UCSD-AML1 (cell line): ENCODE data around the gene RNF44.
A peak's percentile ranks its signal among the peaks of the same experiment; 100 is the strongest.

Source experiments
- DNase-seq: peaks from one replicate; lab custom pipeline; 2025; ENCODE audit not compliant: unreplicated experiment; lab: John Stamatoyannopoulos, UW

The RNF44 gene

DNA sequence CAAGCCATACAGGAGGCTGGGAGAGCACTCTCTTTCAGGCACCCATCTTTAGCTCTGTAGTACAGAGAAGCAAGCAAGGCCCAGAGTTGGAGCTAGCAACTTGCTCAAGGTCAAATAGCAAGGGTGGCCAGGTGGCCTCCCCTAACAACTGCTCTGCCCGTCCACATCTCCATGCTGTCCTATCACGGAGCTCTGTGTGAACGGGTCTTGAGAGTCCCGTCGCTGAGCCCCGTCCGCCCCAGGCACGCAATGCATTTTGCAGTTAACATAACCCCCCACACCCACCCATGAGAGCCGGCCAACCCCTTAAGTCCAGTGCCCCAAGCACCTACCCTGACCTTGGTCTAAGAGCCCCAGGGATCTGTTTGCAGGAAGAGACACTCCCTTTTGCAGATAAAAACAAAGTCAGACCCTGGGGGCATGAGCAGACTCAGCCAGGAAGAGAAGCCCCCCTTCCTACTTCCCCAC is 1.5 kb downstream of the RNF44 start:
- no peak for DNase-seq

DNA sequence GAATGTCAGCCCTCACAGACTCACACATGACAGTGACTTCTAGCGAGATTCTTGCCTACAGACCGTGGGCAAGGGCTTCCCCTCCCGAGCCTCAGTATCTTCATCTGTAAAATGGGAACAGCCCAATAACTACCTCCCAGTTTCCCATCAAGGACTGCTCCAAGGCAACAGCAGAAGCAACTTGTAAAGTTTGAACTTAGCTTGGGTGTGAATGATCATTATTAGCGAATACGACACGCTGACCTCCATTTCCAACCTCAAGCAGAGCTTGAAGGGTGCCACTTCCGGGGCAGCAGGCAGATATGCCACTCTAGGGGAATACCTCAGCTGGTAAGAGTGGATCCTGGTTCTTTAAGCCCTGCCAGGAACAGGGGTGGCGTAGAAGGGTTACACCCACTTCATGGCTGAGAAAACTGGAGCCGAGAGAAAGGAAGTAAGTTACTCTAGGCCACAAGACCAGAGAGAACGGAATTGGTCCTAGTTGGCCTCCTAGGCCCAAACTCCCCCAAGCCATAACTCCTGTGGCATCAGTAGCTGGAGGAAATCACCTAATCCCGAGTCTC is 2.0 kb downstream of the RNF44 start:
- peak; percentile 61 for DNase-seq

DNA sequence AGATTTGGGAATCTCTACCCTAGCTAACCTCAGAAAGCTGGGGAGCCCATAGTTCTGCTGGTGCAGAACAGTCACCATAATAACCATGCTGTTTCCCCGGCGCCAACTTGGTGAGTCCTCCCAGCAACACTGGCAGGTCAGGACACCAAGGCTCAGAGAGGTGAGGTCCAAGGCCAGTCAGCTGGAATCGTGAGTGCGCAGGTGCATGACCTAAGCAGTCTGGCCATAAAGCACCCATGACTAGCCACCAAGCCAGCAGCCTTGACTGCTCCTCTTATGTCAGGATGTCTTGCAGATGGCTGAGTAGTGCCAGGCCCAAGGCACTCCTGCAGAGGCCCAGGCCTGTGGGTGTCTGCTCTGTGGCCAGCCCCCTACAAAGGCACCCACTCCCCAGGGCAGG is 2.6 kb downstream of the RNF44 start:
- no peak for DNase-seq

DNA sequence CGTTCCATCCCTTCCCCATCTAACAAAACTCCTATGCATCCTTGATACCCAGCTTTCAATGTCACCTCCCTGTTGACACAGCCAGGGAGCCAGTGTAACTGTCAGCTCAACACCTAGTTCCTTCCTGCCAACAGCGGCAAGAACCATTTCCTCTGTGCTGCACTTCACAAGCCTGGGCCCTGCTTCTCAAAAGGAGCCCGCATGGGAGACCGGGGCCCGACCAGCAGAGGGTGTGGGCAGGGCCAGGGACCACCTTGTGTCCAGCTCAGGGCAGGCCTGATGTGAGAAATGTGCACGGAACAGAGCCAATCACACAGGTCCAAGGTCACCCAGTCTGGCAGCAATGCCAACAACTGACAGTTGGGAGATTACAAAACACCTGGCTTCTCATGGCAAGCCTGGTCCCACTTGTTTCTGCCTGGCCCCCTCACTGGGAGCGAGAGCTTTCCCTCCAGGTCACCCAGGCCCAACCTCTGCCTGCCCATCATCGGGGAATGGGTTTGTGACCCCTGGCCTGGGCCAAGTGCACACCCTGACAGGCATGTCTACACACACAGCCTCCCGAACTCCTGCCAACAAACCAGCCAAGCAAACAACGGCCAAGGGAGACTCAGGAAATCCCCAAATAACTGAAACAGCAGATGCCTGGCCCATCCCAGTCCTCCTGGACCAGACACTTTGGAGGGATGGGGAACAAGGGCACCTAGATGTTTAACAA is 3.1 kb downstream of the RNF44 start:
- DNase-seq: peak; percentile 84

DNA sequence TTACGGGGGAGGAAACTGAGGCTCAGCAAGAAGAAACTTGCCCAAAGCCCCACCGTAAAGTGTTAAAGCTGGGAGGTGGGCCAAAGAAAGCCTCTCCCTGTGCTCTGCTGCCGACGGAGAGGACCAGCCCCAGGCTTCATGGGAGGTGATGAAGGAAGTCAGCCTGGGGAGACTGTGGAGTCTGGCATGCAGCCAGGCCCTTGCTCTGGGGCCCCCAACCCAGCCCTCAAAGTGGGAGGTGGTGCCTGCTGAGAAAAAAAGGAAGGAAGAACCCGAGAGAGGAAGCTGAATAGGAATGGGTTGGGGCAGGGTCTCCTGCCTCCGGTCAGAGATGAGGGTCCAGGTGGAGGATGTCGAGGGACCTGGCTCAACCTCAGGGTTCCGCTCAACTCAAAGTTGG is 3.8 kb downstream of the RNF44 start:
- DNase-seq: peak; percentile 87

DNA sequence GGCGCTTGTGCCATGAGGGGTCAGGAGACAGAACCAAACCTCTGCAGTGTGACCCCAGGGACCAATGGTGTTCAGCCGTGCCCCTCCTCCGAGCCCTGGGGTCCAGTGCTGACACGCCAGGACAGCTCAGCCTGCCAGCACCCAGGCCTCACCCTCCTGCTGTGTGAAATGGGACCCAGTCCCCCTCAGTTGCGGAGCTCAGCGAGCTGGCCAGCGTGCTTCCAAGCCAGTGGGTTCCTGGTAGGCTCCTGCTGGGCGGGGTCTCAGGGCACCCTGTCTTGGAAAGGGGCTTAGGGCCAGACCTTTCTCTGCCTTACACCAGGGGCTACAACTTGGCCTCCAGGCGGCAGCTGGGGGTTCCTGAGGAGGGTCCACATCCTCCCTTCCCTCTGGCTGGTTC is 4.4 kb downstream of the RNF44 start:
- DNase-seq: no peak

DNA sequence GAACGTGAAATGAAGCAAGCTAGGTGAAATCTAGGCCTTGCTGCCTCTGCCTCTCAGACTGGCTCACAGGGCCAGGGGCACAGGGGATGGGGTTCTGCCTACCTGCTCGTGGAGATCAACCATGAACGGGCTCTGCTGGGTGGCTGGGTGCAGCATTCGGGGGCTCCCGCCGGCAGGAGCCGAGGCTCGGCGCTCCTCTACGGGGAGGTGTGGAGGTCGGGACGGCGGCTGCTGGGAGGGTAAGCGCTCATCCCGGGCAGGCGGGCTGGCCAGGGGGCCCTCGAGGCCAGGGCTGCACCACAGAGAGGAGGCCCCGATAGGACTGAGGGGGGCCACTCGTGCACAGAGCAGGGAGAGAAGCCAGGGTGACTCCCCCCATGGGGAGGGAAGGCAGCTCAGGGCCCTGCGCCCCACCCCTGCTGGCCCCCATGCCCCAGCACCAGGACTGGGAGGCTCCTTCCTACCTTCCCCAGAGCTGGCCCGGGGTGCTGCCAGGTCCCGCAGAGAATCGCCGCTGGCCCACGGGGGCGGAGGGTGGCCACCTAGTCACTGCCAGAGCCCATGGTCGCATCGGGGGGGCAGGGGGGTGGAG is 5.2 kb downstream of the RNF44 start:
- no peak for DNase-seq

DNA sequence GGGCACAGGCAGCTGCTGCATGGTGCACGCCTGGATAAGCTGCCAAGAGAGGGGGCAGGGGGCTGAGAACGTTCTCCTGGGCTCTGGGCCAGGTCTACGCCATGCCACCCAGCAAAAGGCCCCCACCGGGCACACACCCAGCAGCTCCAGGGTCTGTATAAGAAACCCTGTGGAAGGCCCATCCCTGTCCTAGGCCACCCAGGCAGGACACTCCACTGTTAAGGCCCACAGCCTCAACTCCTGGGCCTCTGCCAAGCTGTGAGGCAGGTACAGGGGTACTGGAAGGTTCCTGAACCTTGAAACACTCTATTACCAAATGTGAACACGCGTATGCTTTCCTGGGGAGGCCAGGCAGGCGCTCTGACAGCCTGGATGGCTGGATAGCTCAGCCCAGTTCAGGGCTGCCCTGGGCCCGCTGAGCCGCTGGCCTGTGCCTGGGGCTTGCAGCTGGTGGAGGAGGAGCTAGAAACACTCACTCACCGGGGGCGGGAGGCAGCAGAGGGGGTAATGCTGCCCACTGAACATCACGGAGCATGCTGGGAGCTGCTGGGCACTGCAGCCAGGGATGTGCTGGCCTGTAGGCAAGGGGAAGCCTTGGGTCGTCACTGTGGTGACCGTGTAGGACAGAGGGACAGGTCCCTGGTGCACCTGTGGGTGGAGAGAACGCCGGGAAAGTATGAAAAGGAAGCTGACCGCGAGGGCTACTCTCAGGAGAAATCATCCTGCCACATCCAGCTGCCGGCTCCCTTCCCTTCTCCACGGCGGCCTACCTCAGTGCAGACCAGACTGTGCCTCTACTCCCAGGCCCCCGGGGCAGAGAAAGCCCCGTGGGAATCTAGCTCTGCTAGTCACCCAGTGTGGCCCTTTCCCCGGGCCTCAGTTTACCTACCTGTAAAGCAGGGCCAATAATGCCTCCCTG is 6.0 kb downstream of the RNF44 start:
- DNase-seq: peak; percentile 47

DNA sequence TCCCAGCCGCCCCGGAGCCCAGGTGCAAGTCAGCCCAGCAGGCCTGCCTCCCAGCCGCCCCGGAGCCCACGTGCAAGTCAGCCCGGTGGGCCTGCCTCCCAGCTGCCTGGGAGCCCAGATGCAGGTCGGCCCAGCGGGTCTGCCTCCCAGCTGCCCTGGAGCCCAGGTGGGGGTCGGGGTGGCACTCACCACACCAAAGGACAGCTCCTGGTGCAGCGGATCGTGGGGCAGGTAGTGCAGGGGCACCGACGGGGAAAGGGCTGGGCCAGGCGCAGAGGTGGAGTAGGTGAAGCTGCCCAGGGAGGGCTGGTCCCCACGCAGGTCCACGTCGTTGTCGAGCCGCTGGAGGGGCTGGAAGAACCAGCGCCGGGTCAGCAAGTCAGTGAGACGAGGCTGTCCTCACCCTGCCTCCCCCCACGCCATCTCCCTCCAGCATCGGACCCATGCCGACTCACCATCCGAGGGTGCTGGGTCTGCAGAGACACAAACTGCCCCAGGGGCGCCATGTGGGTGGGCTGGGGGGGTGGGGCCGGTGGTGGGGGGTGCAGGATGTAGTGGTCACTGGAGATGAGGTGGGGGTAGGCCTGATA is 6.7 kb downstream of the RNF44 start:
- DNase-seq: peak; percentile 57

DNA sequence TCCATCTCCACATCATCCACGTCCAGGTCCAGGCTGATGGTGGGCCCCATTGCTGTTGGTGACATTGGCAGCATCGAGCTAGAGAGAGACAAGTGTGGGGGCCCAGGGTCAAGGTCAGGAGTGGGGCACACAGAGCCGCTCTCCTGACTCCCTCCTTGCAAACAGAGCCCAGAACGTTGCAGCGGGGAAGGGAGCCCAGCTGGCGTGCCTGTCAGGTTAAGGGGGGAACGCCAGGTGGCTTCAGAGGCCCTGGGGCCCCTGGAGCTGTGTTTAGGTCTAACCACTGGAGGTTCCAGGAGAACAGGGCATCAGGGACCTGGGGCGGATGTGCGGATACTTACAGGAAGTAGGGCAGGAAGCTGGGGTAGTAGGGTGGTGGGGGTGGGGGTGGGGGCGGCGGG is 7.5 kb downstream of the RNF44 start:
- peak; percentile 78 for DNase-seq

DNA sequence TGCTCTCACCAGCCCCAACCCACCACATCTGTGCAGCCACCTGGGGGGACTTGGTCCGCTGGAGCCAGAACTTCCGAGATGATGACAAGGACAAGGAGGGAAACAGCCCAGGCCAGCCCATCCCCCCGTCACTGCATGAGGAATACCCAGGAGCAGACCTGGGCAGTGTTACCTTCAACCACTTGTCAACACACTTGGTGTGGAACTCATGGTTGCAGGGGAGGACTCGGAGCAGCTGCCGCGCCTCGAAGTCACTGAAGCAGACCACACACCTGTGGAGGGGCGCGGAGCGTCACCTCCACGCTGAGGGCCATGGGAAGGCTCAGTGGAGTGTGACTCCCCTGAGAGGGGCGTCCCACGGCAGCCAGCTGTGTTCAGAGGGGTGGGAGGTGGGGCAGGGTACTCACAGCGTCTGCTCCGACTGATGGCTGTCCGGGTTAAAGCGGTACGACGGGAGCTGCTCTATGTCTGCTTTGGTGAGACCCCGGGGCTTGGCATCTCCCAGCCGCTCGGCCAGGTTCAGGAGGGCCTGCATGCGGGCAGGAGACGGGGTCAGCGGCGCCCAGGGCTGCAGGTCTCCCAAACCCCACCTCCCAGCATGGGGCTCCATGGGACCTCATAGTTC is 8.0 kb downstream of the RNF44 start:
- no peak for DNase-seq

DNA sequence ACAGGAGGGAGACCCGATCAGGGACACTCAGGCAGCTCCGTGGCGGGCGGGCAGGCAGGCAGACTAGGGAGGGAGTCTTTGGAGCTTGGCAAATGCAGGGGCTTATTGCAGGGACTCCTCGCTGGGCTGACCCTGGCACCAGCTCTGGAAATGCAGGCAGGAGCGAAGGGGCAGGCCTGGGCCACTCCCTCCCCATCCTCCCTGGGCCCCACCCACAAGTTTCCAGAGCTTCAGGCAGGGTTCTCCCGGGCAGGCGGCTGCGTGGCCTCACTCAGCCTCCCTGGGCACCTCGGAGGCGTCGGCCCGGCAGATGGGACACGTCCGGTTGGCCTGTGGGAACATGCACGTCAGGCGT is 8.5 kb downstream of the RNF44 start:
- no peak for DNase-seq

DNA sequence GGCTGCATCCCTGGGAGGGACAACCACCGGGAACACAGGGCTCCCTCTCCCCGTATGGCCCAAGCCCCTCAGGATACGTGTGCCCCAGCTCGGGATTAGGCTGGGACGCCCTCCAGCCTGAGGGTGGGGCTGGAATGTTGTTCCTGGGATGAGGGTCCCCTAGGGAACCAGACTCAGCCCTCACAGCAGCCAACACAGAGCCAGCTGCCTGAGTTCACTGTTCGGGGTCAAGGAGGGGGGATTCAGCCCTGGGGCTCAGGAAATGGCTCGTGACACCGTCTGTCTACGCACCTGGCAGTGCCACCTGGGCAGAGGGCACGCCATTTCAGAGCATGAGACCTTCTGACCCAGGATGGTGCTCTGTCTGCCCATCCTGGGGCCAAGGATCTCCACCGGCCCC is 8.9 kb downstream of the RNF44 start:
- no peak for DNase-seq

DNA sequence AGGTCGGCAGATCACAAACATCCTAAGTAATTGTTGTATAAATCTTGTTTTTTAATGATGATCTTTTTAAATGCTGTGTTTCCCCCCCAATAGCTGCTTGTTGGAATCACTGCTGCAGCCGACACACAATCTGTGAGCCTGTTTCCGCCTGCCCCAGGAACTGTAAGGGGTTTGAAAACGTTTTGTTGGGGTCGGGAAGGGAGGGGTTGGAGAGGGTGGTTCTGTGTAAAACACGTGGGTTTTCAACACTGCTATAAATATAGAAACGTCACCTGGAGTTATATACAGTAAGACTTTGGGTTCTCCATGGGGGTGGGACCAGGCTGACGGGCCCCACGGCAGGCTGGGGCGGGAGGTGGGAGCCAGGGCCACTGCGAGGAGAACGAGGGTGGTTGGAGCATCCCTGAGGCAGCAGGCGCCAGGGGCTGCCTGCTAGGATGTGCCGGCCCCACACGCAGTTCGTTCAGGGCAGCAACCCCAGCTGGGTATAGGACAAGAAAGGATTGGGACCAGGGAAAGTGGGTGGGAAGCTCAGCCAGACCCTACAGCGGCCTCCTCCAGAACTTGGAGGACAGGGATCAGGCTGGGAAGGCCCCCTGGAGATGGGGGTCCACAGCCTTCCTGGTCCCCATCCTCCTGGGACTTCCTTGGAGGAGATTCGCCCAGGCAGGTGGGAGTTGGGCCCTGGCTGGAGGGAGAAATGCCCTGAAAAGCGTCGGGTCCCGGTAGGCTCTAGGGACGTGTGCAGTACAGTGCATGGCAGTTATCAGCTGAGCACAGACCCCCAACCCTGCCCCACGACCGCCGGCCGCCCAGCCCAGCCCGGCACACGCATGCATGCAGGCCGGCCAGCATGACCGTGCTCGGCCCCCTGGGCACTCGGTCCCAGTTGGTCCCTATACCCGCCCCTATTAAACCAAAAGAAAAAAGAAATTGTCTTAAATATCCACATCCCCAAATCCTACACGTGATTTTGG is 9.7 kb downstream of the RNF44 start:
- DNase-seq: no peak

DNA sequence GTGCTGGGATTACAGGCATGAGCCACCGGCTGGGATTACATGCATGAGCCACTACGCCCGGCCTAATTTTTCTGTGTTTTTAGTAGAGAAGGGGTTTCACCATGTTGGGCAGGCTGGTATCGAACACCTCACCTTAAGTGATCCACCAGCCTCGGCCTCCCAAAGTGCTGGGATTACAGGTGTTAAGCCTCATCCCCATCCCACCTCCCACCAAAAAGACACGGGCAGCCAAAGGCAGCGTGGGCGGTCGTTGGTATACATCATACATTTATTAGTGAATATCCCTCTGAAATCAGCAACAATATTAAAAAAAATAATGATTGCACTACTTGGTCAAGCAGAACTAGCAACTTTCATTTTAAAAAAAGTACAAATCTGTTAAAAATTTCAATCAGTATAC is 10.7 kb downstream of the RNF44 start:
- no peak for DNase-seq

DNA sequence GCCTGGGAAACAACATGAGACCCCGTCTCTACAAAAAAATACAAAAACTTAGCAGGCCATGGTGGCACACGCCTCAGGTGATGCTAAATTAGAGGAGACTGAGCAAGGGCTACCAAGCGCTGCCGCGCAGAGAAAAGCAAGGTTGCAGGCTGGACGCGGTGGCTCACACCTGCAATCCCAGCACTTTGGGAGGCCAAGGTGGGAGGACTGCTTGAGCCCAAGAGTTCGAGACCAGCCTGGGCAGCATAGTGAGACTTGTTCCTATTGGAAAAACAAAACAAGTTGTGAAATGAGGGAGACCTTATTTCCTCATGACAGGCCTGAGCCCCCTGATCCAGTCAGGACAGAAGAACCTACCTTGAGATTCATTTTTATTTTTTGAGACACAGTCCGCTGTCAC is 11.5 kb downstream of the RNF44 start:
- no peak for DNase-seq

DNA sequence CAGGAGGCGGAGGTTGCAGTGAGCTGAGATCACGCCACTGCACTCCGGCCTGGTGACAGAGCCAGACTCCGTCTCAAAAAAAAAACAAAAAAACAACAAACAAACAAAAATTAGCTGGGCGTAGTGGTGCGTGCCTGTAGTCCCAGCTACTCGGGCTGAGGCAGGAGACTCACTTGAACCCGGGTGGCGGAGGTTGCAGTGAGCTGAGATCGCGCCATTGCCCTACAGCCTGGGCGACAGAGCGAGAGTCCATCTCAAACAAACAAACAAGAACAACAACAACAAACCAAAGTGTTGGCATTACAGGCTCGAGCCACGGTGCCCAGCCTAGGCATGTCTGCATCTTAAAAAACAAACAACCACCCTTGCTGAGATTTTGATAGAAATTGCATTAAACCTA is 12.2 kb downstream of the RNF44 start:
- DNase-seq: no peak

DNA sequence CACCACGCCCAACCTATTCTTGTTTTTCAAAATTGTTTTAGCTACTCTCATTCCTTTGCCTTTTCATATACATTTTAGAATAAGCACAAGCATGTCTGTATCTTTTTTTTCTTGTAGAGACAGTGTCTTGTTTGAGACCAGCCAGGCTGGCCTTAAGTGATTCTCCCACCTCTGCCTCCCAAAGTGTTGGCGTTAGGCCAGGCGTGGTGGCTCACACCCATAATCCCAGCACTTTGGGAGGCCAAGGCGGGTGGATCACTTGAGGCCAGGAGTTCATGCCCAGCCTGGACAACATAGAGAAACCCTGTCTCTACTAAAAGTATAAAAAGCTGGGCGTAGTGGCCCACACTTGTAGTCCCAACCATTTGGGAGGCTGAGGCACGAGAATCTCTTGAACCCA is 13.1 kb downstream of the RNF44 start:
- DNase-seq: no peak

DNA sequence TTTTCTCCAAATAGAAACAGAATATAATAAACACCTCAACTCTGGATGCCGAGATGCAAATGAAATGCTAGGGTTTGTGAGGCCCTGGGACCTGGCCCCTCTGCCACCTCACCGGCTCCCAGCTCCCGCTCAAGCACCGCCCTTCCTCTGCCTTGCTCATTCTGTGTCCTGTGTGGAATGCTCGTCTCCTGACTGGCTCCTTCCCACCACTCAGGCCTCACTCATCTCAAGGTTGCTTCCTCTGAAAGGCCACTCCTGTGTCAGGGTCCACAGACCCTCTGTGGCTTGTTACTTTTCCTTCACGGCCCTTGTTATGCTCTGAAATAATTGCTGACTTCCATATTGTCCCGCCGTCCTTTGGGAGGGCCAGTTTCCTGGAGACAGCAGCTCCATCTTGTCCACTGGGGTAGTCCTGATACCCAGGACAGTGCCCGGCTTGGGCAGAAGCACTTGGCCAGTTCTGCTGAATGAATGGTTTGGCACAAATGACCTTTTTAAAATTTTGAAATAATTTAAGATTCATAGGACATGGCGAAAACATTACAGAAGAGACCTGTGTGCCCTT is 15.4 kb downstream of the RNF44 start:
- DNase-seq: no peak
